HG02623 (cell line): ENCODE measurements around the gene ADGRV1.
"Not testable (repeated sequence)": the region's sequence is repeated elsewhere in the genome, so short reads cannot be mapped to it uniquely, and the experiment has no call there.

Experiments used
- ATAC-seq: cut with Tn5 transposase; IDR thresholded peaks from one replicate; pipeline ENCODE4 v1.9.1; 2021; ENCODE audit warnings: moderate library complexity; ENCODE audit not compliant: unreplicated experiment

The ADGRV1 gene

GRCh38 chr5:90894866-90895420 is 336.3 kb downstream of the ADGRV1 start:
- no peak for ATAC-seq

- no peak for ATAC-seq
Measured at GRCh38 chr5:90897618-90898017, 339.0 kb downstream of the ADGRV1 start.

- no peak for ATAC-seq
Measured at GRCh38 chr5:90898326-90899013, 339.9 kb downstream of the ADGRV1 start.

GRCh38 chr5:90899014-90899604 is 340.5 kb downstream of the ADGRV1 start:
- no peak for ATAC-seq

- no peak for ATAC-seq
Measured at GRCh38 chr5:90901261-90901660, 342.7 kb downstream of the ADGRV1 start.

GRCh38 chr5:90902170-90902569 is 343.6 kb downstream of the ADGRV1 start:
- ATAC-seq = no peak

- no peak for ATAC-seq
Measured at GRCh38 chr5:90902651-90903386, 344.2 kb downstream of the ADGRV1 start.

GRCh38 chr5:90909101-90909503 is 350.5 kb downstream of the ADGRV1 start:
- no peak for ATAC-seq

- ATAC-seq = no peak
Measured at GRCh38 chr5:90909940-90910339, 351.3 kb downstream of the ADGRV1 start.

- no peak for ATAC-seq
Measured at GRCh38 chr5:90911169-90911568, 352.6 kb downstream of the ADGRV1 start.

- no peak for ATAC-seq
Measured at GRCh38 chr5:90912476-90912875, 353.9 kb downstream of the ADGRV1 start.

- no peak for ATAC-seq
Measured at GRCh38 chr5:90915393-90915792, 356.8 kb downstream of the ADGRV1 start.

GRCh38 chr5:90916947-90917800 is 358.6 kb downstream of the ADGRV1 start:
- ATAC-seq = no peak

GRCh38 chr5:90917928-90918668 is 359.5 kb downstream of the ADGRV1 start:
- ATAC-seq = no peak

- ATAC-seq = no peak
Measured at GRCh38 chr5:90921418-90921973, 362.9 kb downstream of the ADGRV1 start.

GRCh38 chr5:90924222-90924621 is 365.6 kb downstream of the ADGRV1 start:
- not testable (repeated sequence) for ATAC-seq

GRCh38 chr5:90929013-90929839 is 370.6 kb downstream of the ADGRV1 start:
- ATAC-seq = not testable (repeated sequence)

- no peak for ATAC-seq
Measured at GRCh38 chr5:90930062-90930461, 371.5 kb downstream of the ADGRV1 start.
